SK-N-SH (cell line): ENCODE results near the gene TDP2.

Experiments
- CTCF ChIP-seq: fragments of 200-600 bp; sonication (generic); IDR thresholded peaks from 2 replicates; pipeline ENCODE4 v1.6.1; 2017; ENCODE audit warnings: antibody characterized with exemption, mild to moderate bottlenecking, moderate library complexity
- ELF1 ChIP-seq: IDR thresholded peaks from 2 replicates; pipeline ENCODE4 v1.4.0; 2012
- FOSL2 ChIP-seq: IDR thresholded peaks from 2 replicates; pipeline ENCODE4 v1.4.0; 2012; ENCODE audit warnings: low read depth, mild to moderate bottlenecking, moderate library complexity, borderline replicate concordance
- GABPA ChIP-seq: IDR thresholded peaks from 2 replicates; pipeline ENCODE4 v1.4.0; 2012; ENCODE audit warnings: low read depth, mild to moderate bottlenecking
- MXI1 ChIP-seq: IDR thresholded peaks from 2 replicates; pipeline ENCODE4 v1.6.1; 2012; ENCODE audit warnings: mild to moderate bottlenecking, low read depth, low read length, improper control_type of control experiment
- SMC3 ChIP-seq: IDR thresholded peaks from 2 replicates; pipeline ENCODE4 v1.6.1; 2012; ENCODE audit warnings: low read depth, low read length, improper control_type of control experiment
- USF1 ChIP-seq: IDR thresholded peaks from 2 replicates; pipeline ENCODE4 v1.4.0; 2012; ENCODE audit warnings: low read depth, borderline replicate concordance
- USF2 ChIP-seq: fragments of 150-350 bp; IDR thresholded peaks from 2 replicates; pipeline ENCODE4 v1.6.1; 2017; ENCODE audit warnings: antibody characterized with exemption, low read length, low read depth, borderline replicate concordance

- TF ChIP-seq ELF1 (no peak), USF2 (no peak), SMC3 (no peak), FOSL2 (no peak), GABPA (no peak), CTCF (no peak), MXI1 (no peak), USF1 (no peak)
Measured at GRCh38 chr6:24704468-24704867, 37.8 kb upstream of the TDP2 start.
